A549 (cell line): ENCODE results near the gene SGIP1. TPM values are rescaled to one million over a fixed set of nuclear protein-coding genes. Genes with fewer than 3 reads are reported as not detected.

Experiments
- ATAC-seq, 2 experiments: fragments of 200-7000 bp in 1 of 2; fragments of >200 bp in 1 of 2; cut with Nextera tagmentation in 1 of 2; cut with Tn5 transposase in 1 of 2; 3 replicates each; pipeline versions ENCODE4 v1.8.0 to v1.9.1; 2018 to 2020; ENCODE audit warnings: mild to moderate bottlenecking in 1 of 2, moderate library complexity in 1 of 2
- CTCF ChIA-PET: fragments of 300-600 bp; sonication (Branson Sonifier 250); formaldehyde crosslinking; extraction: SDS; loops from one replicate; lab custom pipeline; 2021; ENCODE audit warnings: antibody characterized with exemption, inconsistent platforms; lab: Yijun Ruan, JAX
- POLR2A ChIA-PET: fragments of 350-600 bp; formaldehyde crosslinking; extraction: SDS; loops from one replicate; lab custom pipeline; 2021; ENCODE audit warnings: antibody characterized with exemption, inconsistent platforms; lab: Yijun Ruan, JAX
- DNase-seq, 2 experiments: peaks; one replicate each; pipeline versions ENCODE4 v3.0.0 to v3.0.0-alpha.2; 2011 to 2016; ENCODE audit warnings: low read depth in 1 of 2, low spot score in 1 of 2
- FAIRE-seq: peaks from 2 replicates; lab custom pipeline; 2011; peaks lifted over from hg19 to GRCh38; lab: Jason Lieb, UNC
- H3K27ac ChIP-seq, 2 experiments: fragments of >200 bp; sonication (Bioruptor Twin); formaldehyde crosslinking; 3 replicates each; pipeline ENCODE4 v1.5.1; 2016 to 2017
- H3K4me1 ChIP-seq: fragments of >200 bp; sonication (Bioruptor Twin); formaldehyde crosslinking; 3 replicates; pipeline ENCODE4 v1.6.1; 2016
- H3K4me2 ChIP-seq: fragments of >200 bp; sonication (Bioruptor Twin); formaldehyde crosslinking; 3 replicates; pipeline ENCODE4 v1.6.1; 2016
- H3K4me3 ChIP-seq: fragments of >200 bp; sonication (Bioruptor Twin); formaldehyde crosslinking; 3 replicates; pipeline ENCODE4 v1.5.1; 2016
- H3K9me3 ChIP-seq: fragments of >200 bp; sonication (Bioruptor Twin); formaldehyde crosslinking; 3 replicates; pipeline ENCODE4 v1.6.1; 2016
- CBX8 ChIP-seq: fragments of 200-600 bp; sonication (generic); IDR thresholded peaks from 2 replicates; pipeline ENCODE4 v1.6.1; 2016
- CEBPB ChIP-seq, 2 experiments: fragments of >200 bp in 1 of 2; sonication (Bioruptor Twin) in 1 of 2; formaldehyde crosslinking in 1 of 2; IDR thresholded peaks; 2 replicates each; pipeline ENCODE4 v1.6.1; 2012 to 2016
- CHD2 ChIP-seq: fragments of 150-350 bp; IDR thresholded peaks from 2 replicates; pipeline ENCODE4 v1.6.1; 2014; ENCODE audit warnings: low read length; ENCODE audit not compliant: partially characterized antibody
- EHMT2 ChIP-seq: fragments of 200-600 bp; sonication (generic); IDR thresholded peaks from 2 replicates; pipeline ENCODE4 v1.6.1; 2016; ENCODE audit warnings: antibody characterized with exemption, low read depth, mild to moderate bottlenecking, moderate library complexity
- ELK1 ChIP-seq: fragments of 150-350 bp; IDR thresholded peaks from 2 replicates; pipeline ENCODE4 v1.6.1; 2014; ENCODE audit warnings: low read depth, mild to moderate bottlenecking, low read length
- EP300 ChIP-seq, 2 experiments: fragments of >200 bp; sonication (Bioruptor Twin); formaldehyde crosslinking; IDR thresholded peaks; 2 replicates in 1 of 2; 3 replicates in 1 of 2; pipeline ENCODE4 v1.6.1; 2016 to 2017
- ESRRA ChIP-seq: fragments of 150-350 bp; IDR thresholded peaks from 2 replicates; pipeline ENCODE4 v1.6.1; 2014; ENCODE audit warnings: mild to moderate bottlenecking, low read length, borderline replicate concordance
- FOSB ChIP-seq: fragments of 250-450 bp; sonication (Bioruptor Pico); IDR thresholded peaks from 2 replicates; pipeline ENCODE4 v1.5.0; 2020; ENCODE audit warnings: mild to moderate bottlenecking, moderate library complexity
- FOSL2 ChIP-seq, 2 experiments: fragments of 450-650 bp in 1 of 2; fragments of >200 bp in 1 of 2; sonication (Bioruptor Twin) in 1 of 2; formaldehyde crosslinking; IDR thresholded peaks; 2 replicates each; pipeline versions ENCODE4 v1.5.0 to v1.6.1; 2016 to 2020; ENCODE audit warnings: mild to moderate bottlenecking in 1 of 2, moderate library complexity in 1 of 2
- FOXS1 ChIP-seq: fragments of 250-450 bp; sonication (Bioruptor Pico); IDR thresholded peaks from 2 replicates; pipeline ENCODE4 v1.5.0; 2020; ENCODE audit warnings: mild to moderate bottlenecking, moderate library complexity
- HEYL ChIP-seq: fragments of 250-450 bp; sonication (Bioruptor Pico); IDR thresholded peaks from 2 replicates; pipeline ENCODE4 v1.8.0; 2021; ENCODE audit warnings: mild to moderate bottlenecking, moderate library complexity
- HOXB5 ChIP-seq: fragments of 250-450 bp; sonication (Bioruptor Pico); IDR thresholded peaks from 2 replicates; pipeline ENCODE4 v1.5.0; 2020; ENCODE audit warnings: mild to moderate bottlenecking, moderate library complexity
- JUN ChIP-seq, 2 experiments: fragments of >200 bp; sonication (Bioruptor Twin); formaldehyde crosslinking; IDR thresholded peaks; 2 replicates in 1 of 2; 3 replicates in 1 of 2; pipeline ENCODE4 v1.6.1; 2016 to 2017
- JUNB ChIP-seq: fragments of >200 bp; sonication (Bioruptor Twin); formaldehyde crosslinking; IDR thresholded peaks from 2 replicates; pipeline ENCODE4 v1.6.1; 2016
- MAFK ChIP-seq: fragments of 450-650 bp; IDR thresholded peaks from 2 replicates; pipeline ENCODE4 v1.6.1; 2014; ENCODE audit not compliant: partially characterized antibody
- MAX ChIP-seq: IDR thresholded peaks from 2 replicates; pipeline ENCODE4 v1.6.1; 2012
- MYC ChIP-seq: IDR thresholded peaks from 2 replicates; pipeline ENCODE4 v1.6.1; 2012; ENCODE audit warnings: mild to moderate bottlenecking, inconsistent platforms, low read length, improper control_type of control experiment, borderline replicate concordance
- NFE2L2 ChIP-seq: fragments of 150-350 bp; conservative IDR thresholded peaks from 2 replicates; pipeline ENCODE4 v1.6.1; 2014; ENCODE audit warnings: low read length
- NR3C1 ChIP-seq: fragments of >200 bp; sonication (Bioruptor Twin); formaldehyde crosslinking; IDR thresholded peaks from 3 replicates; pipeline ENCODE4 v1.6.1; 2017
- RAD21 ChIP-seq, 2 experiments: fragments of >200 bp in 1 of 2; sonication (Bioruptor Twin) in 1 of 2; formaldehyde crosslinking in 1 of 2; IDR thresholded peaks in 1 of 2; conservative IDR thresholded peaks in 1 of 2; 2 replicates in 1 of 2; 3 replicates in 1 of 2; pipeline ENCODE4 v1.6.1; 2012 to 2018; ENCODE audit warnings: inconsistent platforms in 1 of 2
- RFX5 ChIP-seq: fragments of 450-650 bp; IDR thresholded peaks from 2 replicates; pipeline ENCODE4 v1.7.1; 2014; ENCODE audit warnings: antibody characterized with exemption, mild to moderate bottlenecking, moderate library complexity
- RNF2 ChIP-seq: fragments of 200-600 bp; sonication (generic); IDR thresholded peaks from 2 replicates; pipeline ENCODE4 v1.6.1; 2016; ENCODE audit warnings: low read depth, mild to moderate bottlenecking, antibody characterized with exemption, moderate library complexity, borderline replicate concordance
- TP53 ChIP-seq: fragments of 250-450 bp; sonication (Bioruptor Pico); IDR thresholded peaks from 2 replicates; pipeline ENCODE4 v1.5.0; 2021; ENCODE audit warnings: mild to moderate bottlenecking, moderate library complexity
- ZFP36 ChIP-seq: fragments of 450-650 bp; IDR thresholded peaks from 2 replicates; pipeline ENCODE4 v1.6.1; 2014; ENCODE audit warnings: borderline replicate concordance; ENCODE audit not compliant: partially characterized antibody
- ZNF302 ChIP-seq: fragments of 250-450 bp; sonication (Bioruptor Pico); IDR thresholded peaks from 2 replicates; pipeline ENCODE4 v1.9.0; 2021; ENCODE audit warnings: inconsistent platforms, mild to moderate bottlenecking, moderate library complexity
- WGBS: methylation state at CpG from one replicate; pipeline ENCODE4 v1.1.6; 2017; ENCODE audit errors: missing lambda C conversion rate; 5-methylcytosine and 5-hydroxymethylcytosine counted together
- polyA plus RNA-seq, 4 experiments: library from polyadenylated mRNA; depleted of rRNA in 3 of 4; stranded (reverse); fragments of >200 nt; fragmentation: RNase III in 1 of 4; extraction: RNeasy Plus Mini Kit Qiagen cat#74134 plus additional on column Dnase treatment in 1 of 4; gene quantifications; 2 replicates in 3 of 4; 3 replicates in 1 of 4; pipeline ENCODE4 v1.2.3, GENCODE V29; 2011 to 2017
- TF ChIP-seq, protein P1 (sequence below): IDR thresholded peaks from 2 replicates; pipeline ENCODE4 v1.6.1; 2012; ENCODE audit warnings: low read depth, borderline replicate concordance
- TF ChIP-seq, protein P2 (sequence below): fragments of 250-450 bp; sonication (Bioruptor Pico); IDR thresholded peaks from 2 replicates; pipeline ENCODE4 v1.5.0; 2020; ENCODE audit warnings: low read depth, mild to moderate bottlenecking, moderate library complexity
- TF ChIP-seq, protein P3 (sequence below): IDR thresholded peaks from 2 replicates; pipeline ENCODE4 v1.6.1; 2012
- TF ChIP-seq, protein P4 (sequence below): fragments of >200 bp; sonication (Bioruptor Twin); formaldehyde crosslinking; IDR thresholded peaks from 2 replicates; pipeline ENCODE4 v1.6.1; 2016

The SGIP1 gene
- polyA plus RNA-seq, 2 of the 4 experiments (the other 2 are of a cell fraction): not detected

GRCh38 chr1:66678146-66678545 is 144.2 kb downstream of the SGIP1 start:
- ATAC-seq (no peak), FAIRE-seq (no peak)
- CTCF ChIA-PET: interaction anchor here (1.1 kb wide), 1 partner anchor 174 kb away, joined by 3 read pairs; no protein-coding TSS in a partner anchor
- Histone ChIP-seq H3K4me3 (no peak overlapping the region), H3K27ac (no peak overlapping the region), H3K9me3 (no peaks in the 10 kb centered on the region), H3K4me2 (no peak overlapping the region)
- 81% methylated on average over 1 of the region's 1 CpG for WGBS
- TF ChIP-seq JUNB (no peak), NR3C1 (no peak), HEYL (CRISPR knock-in tag) (no peak), NFE2L2 (no peak), ZFP36 (no peak), JUN (IDR thresholded peaks at IDR 0.05) (no peak), MAX (no peak), ZNF302 (no peak), RAD21 (conservative IDR thresholded peaks at IDR 0.05 in 1 of 2, IDR thresholded peaks at IDR 0.05 in 1 of 2) (no peak), MYC (no peak), FOSB (CRISPR knock-in tag) (no peak), RNF2 (no peak)
- TF ChIP-seq, protein P1, sequence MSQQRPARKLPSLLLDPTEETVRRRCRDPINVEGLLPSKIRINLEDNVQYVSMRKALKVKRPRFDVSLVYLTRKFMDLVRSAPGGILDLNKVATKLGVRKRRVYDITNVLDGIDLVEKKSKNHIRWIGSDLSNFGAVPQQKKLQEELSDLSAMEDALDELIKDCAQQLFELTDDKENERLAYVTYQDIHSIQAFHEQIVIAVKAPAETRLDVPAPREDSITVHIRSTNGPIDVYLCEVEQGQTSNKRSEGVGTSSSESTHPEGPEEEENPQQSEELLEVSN: no peak
- TF ChIP-seq, protein P2, sequence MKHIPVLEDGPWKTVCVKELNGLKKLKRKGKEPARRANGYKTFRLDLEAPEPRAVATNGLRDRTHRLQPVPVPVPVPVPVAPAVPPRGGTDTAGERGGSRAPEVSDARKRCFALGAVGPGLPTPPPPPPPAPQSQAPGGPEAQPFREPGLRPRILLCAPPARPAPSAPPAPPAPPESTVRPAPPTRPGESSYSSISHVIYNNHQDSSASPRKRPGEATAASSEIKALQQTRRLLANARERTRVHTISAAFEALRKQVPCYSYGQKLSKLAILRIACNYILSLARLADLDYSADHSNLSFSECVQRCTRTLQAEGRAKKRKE (CRISPR knock-in tag): no peak
- TF ChIP-seq, protein P3, sequence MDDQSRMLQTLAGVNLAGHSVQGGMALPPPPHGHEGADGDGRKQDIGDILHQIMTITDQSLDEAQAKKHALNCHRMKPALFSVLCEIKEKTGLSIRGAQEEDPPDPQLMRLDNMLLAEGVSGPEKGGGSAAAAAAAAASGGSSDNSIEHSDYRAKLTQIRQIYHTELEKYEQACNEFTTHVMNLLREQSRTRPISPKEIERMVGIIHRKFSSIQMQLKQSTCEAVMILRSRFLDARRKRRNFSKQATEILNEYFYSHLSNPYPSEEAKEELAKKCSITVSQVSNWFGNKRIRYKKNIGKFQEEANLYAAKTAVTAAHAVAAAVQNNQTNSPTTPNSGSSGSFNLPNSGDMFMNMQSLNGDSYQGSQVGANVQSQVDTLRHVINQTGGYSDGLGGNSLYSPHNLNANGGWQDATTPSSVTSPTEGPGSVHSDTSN: no peak
- TF ChIP-seq, all 56 proteins: peak for 0
- POLR2A ChIA-PET: no interaction called here
- no peak for DNase-seq
- peaks cover 14% of the 10 kb centered on the region; the same call in 1 of the 3 replicates for H3K4me1 ChIP-seq

DNA sequence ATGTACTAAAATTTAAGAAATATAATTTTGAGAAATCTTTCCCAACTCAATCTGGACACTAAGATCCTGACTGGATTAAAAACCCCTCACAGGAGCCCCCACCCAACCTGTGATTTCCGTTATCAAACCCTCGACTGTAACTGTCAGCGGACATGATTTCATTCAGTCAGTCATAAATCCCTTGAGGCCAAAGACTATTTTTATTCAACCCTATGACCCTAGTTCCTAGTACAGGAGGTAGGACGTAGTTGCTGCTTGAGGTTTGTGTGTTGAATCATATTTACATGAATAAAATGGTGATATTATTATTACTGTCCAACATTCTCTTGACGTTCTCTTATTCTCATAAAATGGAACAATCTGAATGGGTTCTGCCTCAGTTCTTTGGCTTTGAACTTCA is 145.2 kb downstream of the SGIP1 start:
- CTCF ChIA-PET: no interaction called here
- no peaks in the 10 kb centered on the region for H3K9me3 ChIP-seq
- no peak for ATAC-seq
- TF ChIP-seq, protein P1: no peak
- TF ChIP-seq, protein P2 (CRISPR knock-in tag): no peak
- no peak for TF ChIP-seq HEYL (CRISPR knock-in tag)
- TF ChIP-seq CEBPB (IDR thresholded peaks at IDR 0.05): no peak
- TF ChIP-seq NFE2L2: no peak
- TF ChIP-seq EHMT2: no peak
- TF ChIP-seq HOXB5 (CRISPR knock-in tag): no peak
- no peak for TF ChIP-seq ESRRA
- TF ChIP-seq EP300 (IDR thresholded peaks at IDR 0.05): no peak
- TF ChIP-seq, protein P4, sequence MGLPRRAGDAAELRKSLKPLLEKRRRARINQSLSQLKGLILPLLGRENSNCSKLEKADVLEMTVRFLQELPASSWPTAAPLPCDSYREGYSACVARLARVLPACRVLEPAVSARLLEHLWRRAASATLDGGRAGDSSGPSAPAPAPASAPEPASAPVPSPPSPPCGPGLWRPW: no peak
- no peak for TF ChIP-seq FOXS1
- TF ChIP-seq MAFK: no peak
- TF ChIP-seq CBX8: no peak
- no peak for TF ChIP-seq NR3C1
- no peak for TF ChIP-seq ELK1
- TF ChIP-seq MYC: no peak
- TF ChIP-seq CHD2: no peak
- no peak for TF ChIP-seq TP53 (CRISPR knock-in tag)
- TF ChIP-seq FOSL2 (IDR thresholded peaks at IDR 0.05): no peak
- TF ChIP-seq FOSL2 (CRISPR knock-in tag; IDR thresholded peaks at IDR 0.05): no peak
- TF ChIP-seq RFX5: no peak
- DNase-seq: no peak
- H3K27ac ChIP-seq: no peak overlapping the region
- H3K4me2 ChIP-seq: no peak overlapping the region
- H3K4me3 ChIP-seq: no peak overlapping the region
- 74% methylated on average over 5 of the region's 5 CpGs for WGBS
- POLR2A ChIA-PET: no interaction called here
- H3K4me1 ChIP-seq: peaks cover 14% of the 10 kb centered on the region; the same call in 1 of the 3 replicates
- FAIRE-seq: no peak
